Activated CD8-positive, alpha-beta memory T cell treated with anti-CD3 and anti-CD28 coated beads, Interleukin-2, amount 50 U/mL, for 24 hours (primary cell): Measurements from ENCODE around the gene KRTAP10-9.
"Not testable (repeated sequence)": the region's sequence is repeated elsewhere in the genome, so short reads cannot be mapped to it uniquely, and the experiment has no call there.

ENCODE experiments used
- DNase-seq: peaks from one replicate; pipeline ENCODE4 v3.0.0-alpha.2; 2020; ENCODE audit errors: extremely low read depth

The KRTAP10-9 gene

GRCh38 chr21:44595524-44595923, 31.4 kb upstream of the KRTAP10-9 start:
- DNase-seq, result no peak

- DNase-seq, result no peak
Observed at GRCh38 chr21:44596068-44596725, 30.7 kb upstream of the KRTAP10-9 start.

- no peak for DNase-seq
Observed at GRCh38 chr21:44598061-44598460, 28.8 kb upstream of the KRTAP10-9 start.

- DNase-seq, result no peak
Observed at GRCh38 chr21:44599264-44600029, 27.4 kb upstream of the KRTAP10-9 start.

GRCh38 chr21:44600118-44600978, 26.5 kb upstream of the KRTAP10-9 start, which contains the start of gene KRTAP10-7:
Gene KRTAP10-7, plus strand, starts transcription at chr21:44600597. Its CDS starts 25 bp downstream, at chr21:44600622.
- not testable (repeated sequence) for DNase-seq

- DNase-seq, result not testable (repeated sequence)
Observed at GRCh38 chr21:44601091-44601490, 25.8 kb upstream of the KRTAP10-9 start.

GRCh38 chr21:44601596-44602462, 25.1 kb upstream of the KRTAP10-9 start:
- DNase-seq, result no peak

GRCh38 chr21:44602463-44602850, 24.4 kb upstream of the KRTAP10-9 start:
- DNase-seq, result no peak

- no peak for DNase-seq
Observed at GRCh38 chr21:44603109-44603875, 23.6 kb upstream of the KRTAP10-9 start.

GRCh38 chr21:44603911-44604310, 23.0 kb upstream of the KRTAP10-9 start:
- DNase-seq, result no peak

GRCh38 chr21:44606495-44606894, 20.4 kb upstream of the KRTAP10-9 start:
- no peak for DNase-seq

GRCh38 chr21:44609193-44609592, 17.7 kb upstream of the KRTAP10-9 start:
- no peak for DNase-seq

- not testable (repeated sequence) for DNase-seq
Observed at GRCh38 chr21:44610157-44610843, 16.6 kb upstream of the KRTAP10-9 start.

GRCh38 chr21:44611551-44611950, 15.3 kb upstream of the KRTAP10-9 start:
- no peak for DNase-seq

- no peak for DNase-seq
Observed at GRCh38 chr21:44612029-44612486, 14.8 kb upstream of the KRTAP10-9 start, which contains the start of gene KRTAP10-8. Gene KRTAP10-8, plus strand, starts transcription at chr21:44612079. Its CDS starts 22 bp downstream, at chr21:44612101.

GRCh38 chr21:44612669-44613229, 14.1 kb upstream of the KRTAP10-9 start:
- DNase-seq, result no peak

- DNase-seq, result no peak
Observed at GRCh38 chr21:44613386-44614155, 13.3 kb upstream of the KRTAP10-9 start.

GRCh38 chr21:44614161-44614631, 12.7 kb upstream of the KRTAP10-9 start:
- no peak for DNase-seq
